ENCODE measurements around the gene USP11. TPM values are rescaled to one million over a fixed set of nuclear protein-coding genes. Genes with fewer than 3 reads are reported as not detected.

Gene USP11
- total RNA-seq, 1 donor from 2014 or later: 106 TPM

DNA sequence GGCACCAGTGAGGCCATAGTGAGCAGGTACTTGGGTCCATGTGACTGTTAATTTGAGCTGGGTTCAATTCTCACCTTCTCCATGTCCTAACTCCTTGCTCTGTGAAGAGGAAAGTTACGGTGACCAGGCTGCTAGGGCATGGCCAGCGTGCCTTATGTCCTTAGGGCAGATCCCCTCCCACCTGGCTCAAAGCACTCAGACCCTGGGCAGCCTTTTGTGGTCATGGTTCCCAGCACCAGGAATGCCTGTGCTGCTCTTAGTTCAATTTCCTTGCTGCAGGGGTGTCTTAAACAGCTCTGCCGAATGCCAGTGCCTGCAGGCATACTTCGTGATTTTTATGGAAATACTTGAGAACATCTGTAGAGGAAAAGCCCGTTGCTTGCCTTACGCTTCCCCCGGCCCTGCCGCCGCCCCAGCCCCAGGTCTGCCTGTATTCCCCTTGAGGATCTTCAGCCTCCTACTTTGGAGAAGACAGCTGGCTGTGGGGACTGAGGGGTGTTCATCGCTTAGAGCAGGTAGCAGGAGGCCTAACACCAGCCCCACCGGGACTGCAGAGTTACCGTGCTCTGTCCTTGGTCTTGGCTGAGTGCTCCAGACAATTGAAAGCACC, 17.4 kb upstream of the USP11 start:
- no peaks in the 10 kb centered on the region for H3K27me3 ChIP-seq
- H3K27ac ChIP-seq: peak overlapping the region; percentile 19
- no peak for DNase-seq (ENCODE audit: low spot score)
- H3K4me3 Mint-ChIP-seq: no peak overlapping the region
- no peak overlapping the region for H3K4me2 ChIP-seq
- no peak overlapping the region for H3K27ac Mint-ChIP-seq
- H2AFZ ChIP-seq (replicated peaks): no peak overlapping the region
- H3K27me3 Mint-ChIP-seq (ENCODE audit: insufficient read depth, low read depth): peaks cover 10% of the 10 kb centered on the region
- H4K20me1 ChIP-seq (ENCODE audit: low read depth): peaks cover 22% of the 10 kb centered on the region
- H3K4me1 Mint-ChIP-seq: peaks cover 27% of the 10 kb centered on the region
- H3K36me3 Mint-ChIP-seq: peaks cover 57% of the 10 kb centered on the region
- no peak overlapping the region for H3K9ac ChIP-seq
- H3K9me3 Mint-ChIP-seq: peaks cover 3% of the 10 kb centered on the region
- peaks cover 22% of the 10 kb centered on the region for H3K79me2 ChIP-seq (ENCODE audit: low read depth)
- H3K9me3 ChIP-seq (ENCODE audit: low read depth): no peaks in the 10 kb centered on the region
- H3K4me3 ChIP-seq: no peak overlapping the region
- peaks cover 40% of the 10 kb centered on the region for H3F3A ChIP-seq (ENCODE audit: low read depth)
- H3K36me3 ChIP-seq: no peaks in the 10 kb centered on the region
- TF ChIP-seq, protein P1, sequence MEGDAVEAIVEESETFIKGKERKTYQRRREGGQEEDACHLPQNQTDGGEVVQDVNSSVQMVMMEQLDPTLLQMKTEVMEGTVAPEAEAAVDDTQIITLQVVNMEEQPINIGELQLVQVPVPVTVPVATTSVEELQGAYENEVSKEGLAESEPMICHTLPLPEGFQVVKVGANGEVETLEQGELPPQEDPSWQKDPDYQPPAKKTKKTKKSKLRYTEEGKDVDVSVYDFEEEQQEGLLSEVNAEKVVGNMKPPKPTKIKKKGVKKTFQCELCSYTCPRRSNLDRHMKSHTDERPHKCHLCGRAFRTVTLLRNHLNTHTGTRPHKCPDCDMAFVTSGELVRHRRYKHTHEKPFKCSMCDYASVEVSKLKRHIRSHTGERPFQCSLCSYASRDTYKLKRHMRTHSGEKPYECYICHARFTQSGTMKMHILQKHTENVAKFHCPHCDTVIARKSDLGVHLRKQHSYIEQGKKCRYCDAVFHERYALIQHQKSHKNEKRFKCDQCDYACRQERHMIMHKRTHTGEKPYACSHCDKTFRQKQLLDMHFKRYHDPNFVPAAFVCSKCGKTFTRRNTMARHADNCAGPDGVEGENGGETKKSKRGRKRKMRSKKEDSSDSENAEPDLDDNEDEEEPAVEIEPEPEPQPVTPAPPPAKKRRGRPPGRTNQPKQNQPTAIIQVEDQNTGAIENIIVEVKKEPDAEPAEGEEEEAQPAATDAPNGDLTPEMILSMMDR (IDR thresholded peaks at IDR 0.05): no peak
- no peak for TF ChIP-seq EZH2 (IDR thresholded peaks at IDR 0.05)
- TF ChIP-seq EZH2phosphoT487 (IDR thresholded peaks at IDR 0.05): no peak
- peaks cover 16% of the 10 kb centered on the region for H3K4me1 ChIP-seq

DNA sequence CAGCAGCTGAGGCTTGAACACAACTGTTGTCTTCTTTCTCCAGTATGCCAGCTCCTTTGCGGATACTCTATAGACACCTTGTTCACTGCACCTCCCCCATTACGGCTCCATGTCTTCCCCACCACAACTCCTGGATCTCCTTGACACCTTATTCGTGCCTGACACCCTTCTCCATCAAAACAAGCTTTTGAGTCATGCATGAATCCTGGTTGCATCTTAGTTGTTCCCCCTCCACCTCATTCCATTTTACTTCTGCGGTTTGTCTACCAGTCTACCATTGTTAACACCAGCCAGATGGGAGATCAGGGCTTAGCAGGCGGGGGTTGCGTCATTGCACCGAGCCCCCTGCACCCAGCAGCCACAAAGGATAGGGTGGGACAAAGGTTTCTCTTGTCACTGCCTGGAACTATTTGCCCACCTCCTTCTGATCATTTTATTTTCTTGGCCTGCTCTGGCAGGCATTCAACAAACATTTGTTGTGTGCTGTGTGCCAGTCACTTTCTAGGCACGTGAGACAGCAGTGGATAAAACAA, 16.4 kb upstream of the USP11 start:
- no peaks in the 10 kb centered on the region for H3K36me3 ChIP-seq
- H3K9ac ChIP-seq: no peak overlapping the region
- H3K36me3 Mint-ChIP-seq: peaks cover 57% of the 10 kb centered on the region
- TF ChIP-seq, protein P1 (IDR thresholded peaks at IDR 0.05): no peak
- no peak for TF ChIP-seq EZH2phosphoT487 (IDR thresholded peaks at IDR 0.05)
- TF ChIP-seq EZH2 (IDR thresholded peaks at IDR 0.05): no peak
- peaks cover 18% of the 10 kb centered on the region for H3K4me1 ChIP-seq
- peak overlapping the region; percentile 96 for H3K4me3 Mint-ChIP-seq
- peak overlapping the region; percentile 13 for H3K27ac Mint-ChIP-seq
- H3K4me3 ChIP-seq: no peak overlapping the region
- H4K20me1 ChIP-seq (ENCODE audit: low read depth): peaks cover 32% of the 10 kb centered on the region
- peaks cover 3% of the 10 kb centered on the region for H3K9me3 Mint-ChIP-seq
- peaks cover 40% of the 10 kb centered on the region for H3F3A ChIP-seq (ENCODE audit: low read depth)
- peaks cover 37% of the 10 kb centered on the region for H3K4me1 Mint-ChIP-seq
- no peaks in the 10 kb centered on the region for H3K9me3 ChIP-seq (ENCODE audit: low read depth)
- no peak overlapping the region for H3K4me2 ChIP-seq
- H3K27ac ChIP-seq: peak overlapping the region; percentile 54
- peaks cover 10% of the 10 kb centered on the region for H3K27me3 Mint-ChIP-seq (ENCODE audit: insufficient read depth, low read depth)
- H3K27me3 ChIP-seq: no peaks in the 10 kb centered on the region
- no peak for DNase-seq (ENCODE audit: low spot score)
- H2AFZ ChIP-seq (replicated peaks): no peak overlapping the region
- H3K79me2 ChIP-seq (ENCODE audit: low read depth): peaks cover 31% of the 10 kb centered on the region

DNA sequence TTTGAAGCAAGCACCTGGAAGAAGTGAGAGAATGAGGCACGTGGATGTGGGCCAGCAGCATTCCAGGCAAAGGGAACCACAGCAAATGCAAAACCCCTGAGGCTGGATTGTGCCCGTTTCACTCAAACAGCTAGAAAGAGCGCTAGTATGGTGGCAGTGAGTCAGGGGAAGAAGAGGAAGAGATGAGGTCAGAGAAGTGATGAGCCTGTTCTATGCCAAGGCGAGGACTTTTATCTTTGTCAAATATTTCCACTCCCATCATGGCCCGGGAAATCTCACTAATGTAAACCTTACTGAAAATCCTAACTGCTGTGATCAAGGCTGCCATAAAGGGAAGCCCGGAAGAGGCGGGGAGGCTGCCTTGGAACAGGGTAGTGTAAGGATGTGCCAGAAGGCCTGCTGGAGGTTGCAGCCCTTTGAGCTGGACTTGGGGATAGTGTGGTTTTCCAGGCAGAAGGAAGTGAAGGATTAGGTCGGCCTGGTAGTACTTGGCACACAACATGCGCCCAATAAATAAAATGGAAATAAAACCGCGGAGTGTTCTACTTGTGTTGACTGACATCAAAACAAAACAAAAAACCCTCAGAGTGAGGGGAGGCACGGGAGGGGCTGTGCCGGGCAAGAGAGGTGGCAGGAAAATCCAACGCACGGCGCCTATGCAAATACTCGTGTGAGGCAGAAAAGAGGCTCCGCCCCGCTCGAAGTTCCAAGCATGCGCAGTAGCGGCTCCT, 15.5 kb upstream of the USP11 start:
- no peak for DNase-seq (ENCODE audit: low spot score)
- peak overlapping the region; percentile 78 for H3K27ac Mint-ChIP-seq
- H3K27me3 Mint-ChIP-seq (ENCODE audit: insufficient read depth, low read depth): peaks cover 13% of the 10 kb centered on the region
- peak overlapping the region; percentile 51 for H3K4me2 ChIP-seq
- no peak overlapping the region for H3K9ac ChIP-seq
- peaks cover 3% of the 10 kb centered on the region for H3K9me3 Mint-ChIP-seq
- H3K27ac ChIP-seq: peak overlapping the region; percentile 54
- no peak overlapping the region for H2AFZ ChIP-seq (replicated peaks)
- peak overlapping the region; percentile 27 for H3K4me3 ChIP-seq
- H3F3A ChIP-seq (ENCODE audit: low read depth): peaks cover 40% of the 10 kb centered on the region
- H3K4me1 Mint-ChIP-seq: peaks cover 46% of the 10 kb centered on the region
- H4K20me1 ChIP-seq (ENCODE audit: low read depth): peaks cover 41% of the 10 kb centered on the region
- H3K36me3 ChIP-seq: no peaks in the 10 kb centered on the region
- no peaks in the 10 kb centered on the region for H3K9me3 ChIP-seq (ENCODE audit: low read depth)
- peak overlapping the region; percentile 96 for H3K4me3 Mint-ChIP-seq
- no peaks in the 10 kb centered on the region for H3K27me3 ChIP-seq
- TF ChIP-seq EZH2phosphoT487 (IDR thresholded peaks at IDR 0.05) (no peak), EZH2 (IDR thresholded peaks at IDR 0.05) (no peak)
- TF ChIP-seq, protein P1 (IDR thresholded peaks at IDR 0.05): no peak
- peaks cover 39% of the 10 kb centered on the region for H3K79me2 ChIP-seq (ENCODE audit: low read depth)
- peaks cover 49% of the 10 kb centered on the region for H3K36me3 Mint-ChIP-seq
- peaks cover 18% of the 10 kb centered on the region for H3K4me1 ChIP-seq

Data from neural progenitor cell (in vitro differentiated cells).